ENCODE results near the gene NQO2. TPM values are rescaled to one million over a fixed set of nuclear protein-coding genes. Genes with fewer than 3 reads are reported as not detected.
"Not testable (repeated sequence)": the region's sequence is repeated elsewhere in the genome, so short reads cannot be mapped to it uniquely, and the experiment has no call there.

NQO2 gene
- total RNA-seq, 1 experiment from 2014 or later, result 105 TPM

DNA sequence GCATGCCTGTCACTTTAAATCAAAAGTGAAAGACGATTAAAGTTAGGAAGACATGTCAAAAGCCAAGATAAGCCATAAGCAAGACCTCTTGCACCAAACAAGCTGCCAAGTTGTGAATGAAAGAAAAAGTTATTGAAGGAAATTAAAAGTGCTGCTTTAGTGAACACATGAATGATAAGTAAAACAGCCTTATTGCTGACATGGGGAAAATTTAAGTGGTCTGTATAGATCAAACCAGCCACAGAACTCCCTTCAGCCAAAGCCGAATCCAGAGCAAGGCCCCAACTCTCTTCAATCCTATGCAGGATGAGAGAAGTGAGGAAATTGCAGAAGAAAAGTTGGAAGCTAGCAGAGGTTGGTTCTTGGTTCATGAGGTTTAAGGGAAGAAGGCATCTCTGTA is 59.3 kb downstream of the NQO2 start:
- Histone ChIP-seq H3K18ac (ENCODE audit: insufficient read length, low read depth, low read length) (no peak overlapping the region), H2BK120ac (ENCODE audit: low read depth, low read length, poor library complexity, severe bottlenecking) (no peak overlapping the region), H3K27me3 (ENCODE audit: insufficient read depth, low read length) (no peaks in the 10 kb centered on the region), H3K4me2 (ENCODE audit: insufficient read depth, insufficient read length, low read length) (no peak overlapping the region), H2AK5ac (ENCODE audit: insufficient read length, low read length) (no peak overlapping the region), H3K79me1 (ENCODE audit: insufficient read depth, low read depth, low read length, poor library complexity, severe bottlenecking) (no peaks in the 10 kb centered on the region), H3K4me1 (ENCODE audit: insufficient read depth, low read length) (peaks cover 3% of the 10 kb centered on the region; the same call in 1 of the 2 replicates), H2BK15ac (ENCODE audit: low read depth, low read length) (no peak overlapping the region), H4K91ac (ENCODE audit: insufficient read length, low read depth, low read length) (no peak overlapping the region), H3K23ac (ENCODE audit: insufficient read length, low read depth, low read length) (no peak overlapping the region), H3K27ac (ENCODE audit: insufficient read length, low read depth, low read length) (no peak overlapping the region), H2BK5ac (ENCODE audit: insufficient read length, low read length) (no peak overlapping the region), H4K20me1 (ENCODE audit: control insufficient read depth, insufficient read depth, insufficient read length) (no peaks in the 10 kb centered on the region), H4K5ac (ENCODE audit: insufficient read length, low read depth, low read length) (no peak overlapping the region), H3T11ph (ENCODE audit: low read length) (no peak overlapping the region), H3K9me3 (ENCODE audit: control insufficient read depth, low read depth, low read length) (no peaks in the 10 kb centered on the region), H2BK20ac (ENCODE audit: low read depth, low read length, poor library complexity, severe bottlenecking) (no peak overlapping the region), H3K56ac (ENCODE audit: insufficient read length, low read depth, low read length) (no peak overlapping the region), H3K4ac (ENCODE audit: low read depth, low read length) (no peak overlapping the region), H3K14ac (ENCODE audit: insufficient read depth, low read length) (no peak overlapping the region), H3K79me2 (ENCODE audit: insufficient read depth, low read length) (no peaks in the 10 kb centered on the region), H3K23me2 (ENCODE audit: insufficient read length, low read depth, low read length, poor library complexity, severe bottlenecking) (peaks cover 9% of the 10 kb centered on the region), H2AFZ (ENCODE audit: low read length) (no peak overlapping the region), H3K9ac (ENCODE audit: extremely low read depth, insufficient read length, low read length) (no peak overlapping the region), H2BK12ac (ENCODE audit: insufficient read length, low read depth, low read length) (no peak overlapping the region), H4K8ac (replicated peaks; ENCODE audit: insufficient read length, low read depth, low read length) (no peak overlapping the region)
- Mint-ChIP-seq H3K27ac (no peak overlapping the region), H3K4me1 (peaks cover 18 to 19% of the 10 kb centered on the region in 2 experiments), H3K4me3 (no peak overlapping the region), H3K27me3 (ENCODE audit: low read depth) (no peaks in the 10 kb centered on the region; the same call in 1 of the 2 replicates), H3K9me3 (no peaks in the 10 kb centered on the region), H3K36me3 (ENCODE audit: insufficient read depth in 1 of 3, low read depth in 3 of 3) (peaks cover 0 to 4% (median 0%) of the 10 kb centered on the region in 3 experiments; a peak in 2 of 7 replicates)
- no peak for DNase-seq
- no CpG with 5 or more reads among the region's 2 CpGs for WGBS (ENCODE audit: extremely low coverage, insufficient read length, low lambda C conversion rate)
- TF ChIP-seq, protein P1, sequence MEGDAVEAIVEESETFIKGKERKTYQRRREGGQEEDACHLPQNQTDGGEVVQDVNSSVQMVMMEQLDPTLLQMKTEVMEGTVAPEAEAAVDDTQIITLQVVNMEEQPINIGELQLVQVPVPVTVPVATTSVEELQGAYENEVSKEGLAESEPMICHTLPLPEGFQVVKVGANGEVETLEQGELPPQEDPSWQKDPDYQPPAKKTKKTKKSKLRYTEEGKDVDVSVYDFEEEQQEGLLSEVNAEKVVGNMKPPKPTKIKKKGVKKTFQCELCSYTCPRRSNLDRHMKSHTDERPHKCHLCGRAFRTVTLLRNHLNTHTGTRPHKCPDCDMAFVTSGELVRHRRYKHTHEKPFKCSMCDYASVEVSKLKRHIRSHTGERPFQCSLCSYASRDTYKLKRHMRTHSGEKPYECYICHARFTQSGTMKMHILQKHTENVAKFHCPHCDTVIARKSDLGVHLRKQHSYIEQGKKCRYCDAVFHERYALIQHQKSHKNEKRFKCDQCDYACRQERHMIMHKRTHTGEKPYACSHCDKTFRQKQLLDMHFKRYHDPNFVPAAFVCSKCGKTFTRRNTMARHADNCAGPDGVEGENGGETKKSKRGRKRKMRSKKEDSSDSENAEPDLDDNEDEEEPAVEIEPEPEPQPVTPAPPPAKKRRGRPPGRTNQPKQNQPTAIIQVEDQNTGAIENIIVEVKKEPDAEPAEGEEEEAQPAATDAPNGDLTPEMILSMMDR (conservative IDR thresholded peaks at IDR 0.05), result no peak

DNA sequence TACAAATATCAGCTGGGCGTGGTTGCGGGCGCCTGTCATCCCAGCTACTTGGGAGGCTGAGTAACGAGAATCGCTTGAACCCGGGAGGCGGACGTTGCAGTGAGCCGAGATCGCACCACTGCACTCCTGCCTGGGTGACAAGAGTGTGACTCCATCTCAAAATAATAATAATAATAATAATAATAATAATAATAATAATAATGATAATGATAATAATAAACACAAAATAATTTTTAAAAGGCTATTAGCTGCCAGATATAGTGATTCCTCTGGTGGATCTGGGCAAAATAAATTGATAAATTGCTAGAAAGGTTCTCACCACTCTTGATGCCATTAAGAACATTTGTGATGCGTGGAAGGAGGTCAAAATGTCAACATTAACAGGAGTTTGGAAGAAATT is 60.4 kb downstream of the NQO2 start:
- H3K9me3 Mint-ChIP-seq; H3K4ac ChIP-seq (ENCODE audit: low read depth, low read length); H3K27ac ChIP-seq (ENCODE audit: insufficient read length, low read depth, low read length); H3K27me3 ChIP-seq (ENCODE audit: insufficient read depth, low read length); H3K18ac ChIP-seq (ENCODE audit: insufficient read length, low read depth, low read length); H3K14ac ChIP-seq (ENCODE audit: insufficient read depth, low read length); H3K23ac ChIP-seq (ENCODE audit: insufficient read length, low read depth, low read length); H4K8ac ChIP-seq (replicated peaks; ENCODE audit: insufficient read length, low read depth, low read length); H3K9ac ChIP-seq (ENCODE audit: extremely low read depth, insufficient read length, low read length); H3T11ph ChIP-seq (ENCODE audit: low read length); DNase-seq; H3K4me3 Mint-ChIP-seq; H2BK5ac ChIP-seq (ENCODE audit: insufficient read length, low read length); H3K79me2 ChIP-seq (ENCODE audit: insufficient read depth, low read length); H2BK15ac ChIP-seq (ENCODE audit: low read depth, low read length); H3K9me3 ChIP-seq (ENCODE audit: control insufficient read depth, low read depth, low read length); H3K4me2 ChIP-seq (ENCODE audit: insufficient read depth, insufficient read length, low read length); H2AK5ac ChIP-seq (ENCODE audit: insufficient read length, low read length); H3K56ac ChIP-seq (ENCODE audit: insufficient read length, low read depth, low read length); H3K4me1 ChIP-seq (ENCODE audit: insufficient read depth, low read length); H3K27me3 Mint-ChIP-seq (ENCODE audit: low read depth); H4K5ac ChIP-seq (ENCODE audit: insufficient read length, low read depth, low read length); H4K20me1 ChIP-seq (ENCODE audit: control insufficient read depth, insufficient read depth, insufficient read length); H3K79me1 ChIP-seq (ENCODE audit: insufficient read depth, low read depth, low read length, poor library complexity, severe bottlenecking); H3K27ac Mint-ChIP-seq; H2BK20ac ChIP-seq (ENCODE audit: low read depth, low read length, poor library complexity, severe bottlenecking); H2BK12ac ChIP-seq (ENCODE audit: insufficient read length, low read depth, low read length); H2AFZ ChIP-seq (ENCODE audit: low read length); H3K23me2 ChIP-seq (ENCODE audit: insufficient read length, low read depth, low read length, poor library complexity, severe bottlenecking); H2BK120ac ChIP-seq (ENCODE audit: low read depth, low read length, poor library complexity, severe bottlenecking); H4K91ac ChIP-seq (ENCODE audit: insufficient read length, low read depth, low read length): not testable (repeated sequence)
- H3K4me1 Mint-ChIP-seq, result peaks cover 15 to 16% of the 10 kb centered on the region in 2 experiments
- no CpG with 5 or more reads among the region's 11 CpGs for WGBS (ENCODE audit: extremely low coverage, insufficient read length, low lambda C conversion rate)
- H3K36me3 Mint-ChIP-seq (ENCODE audit: insufficient read depth in 1 of 3, low read depth in 3 of 3), result peaks cover 0 to 10% (median 2%) of the 10 kb centered on the region in 3 experiments; a peak in 2 of 7 replicates

All from H9 (cell line).